Omental fat pad (tissue), 4 donors: ENCODE measurements around the gene CTSW. TPM values are rescaled to one million over a fixed set of nuclear protein-coding genes. Genes with fewer than 3 reads are reported as not detected.
"Not testable (repeated sequence)": the region's sequence is repeated elsewhere in the genome, so short reads cannot be mapped to it uniquely, and the experiment has no call there.

Source experiments
- ATAC-seq: fragments of 150-250 bp; one replicate; pipeline ENCODE4 v1.9.1; 2016; ENCODE audit warnings: mild to moderate bottlenecking, moderate library complexity; ENCODE audit not compliant: low FRiP score
- DNase-seq: peaks from one replicate; pipeline ENCODE4 v3.0.0-alpha.2; 2019; ENCODE audit warnings: low spot score
- CTCF ChIP-seq, 3 donors: fragments of 450-650 bp; IDR thresholded peaks; one replicate each; pipeline ENCODE4 v1.5.1; 2016 to 2017; ENCODE audit warnings: antibody characterized with exemption in 3 of 3, mild to moderate bottlenecking in 3 of 3, moderate library complexity in 2 of 3
- total RNA-seq, 4 donors: library from RNA; depleted of rRNA; stranded (reverse); fragments of >200 nt; gene quantifications; one replicate each; pipeline ENCODE4 v1.1.0, GENCODE V29; 2016

The CTSW gene
- total RNA-seq, 4 donors from 2014 or later: 1.6 to 3.9 (median 2.8) TPM

- ATAC-seq (no peak), DNase-seq (no peak)
- no peak for TF ChIP-seq CTCF (IDR thresholded peaks at IDR 0.05)
These were observed 31.9 kb upstream of the CTSW start for GRCh38 chr11:65847746-65848145.

GRCh38 chr11:65848693-65849092 is 30.9 kb upstream of the CTSW start:
- not testable (repeated sequence) for ATAC-seq, DNase-seq

GRCh38 chr11:65849366-65849765 is 30.3 kb upstream of the CTSW start:
- ATAC-seq: no peak
- no peak for TF ChIP-seq CTCF (IDR thresholded peaks at IDR 0.05)
- no peak for DNase-seq

GRCh38 chr11:65849771-65850216 is 29.8 kb upstream of the CTSW start:
- ATAC-seq (no peak), DNase-seq (no peak)
- TF ChIP-seq CTCF (IDR thresholded peaks at IDR 0.05): no peak

GRCh38 chr11:65850217-65851082 is 29.2 kb upstream of the CTSW start:
- DNase-seq: no peak
- no peak for ATAC-seq
- no peak for TF ChIP-seq CTCF (IDR thresholded peaks at IDR 0.05)

GRCh38 chr11:65851083-65851579 is 28.5 kb upstream of the CTSW start:
- TF ChIP-seq CTCF (IDR thresholded peaks at IDR 0.05): no peak
- DNase-seq (no peak), ATAC-seq (no peak)

GRCh38 chr11:65851811-65852507 is 27.7 kb upstream of the CTSW start:
- DNase-seq: no peak
- TF ChIP-seq CTCF (IDR thresholded peaks at IDR 0.05): no peak
- no peak for ATAC-seq
